ENCODE data around the gene HIRA.

DNA sequence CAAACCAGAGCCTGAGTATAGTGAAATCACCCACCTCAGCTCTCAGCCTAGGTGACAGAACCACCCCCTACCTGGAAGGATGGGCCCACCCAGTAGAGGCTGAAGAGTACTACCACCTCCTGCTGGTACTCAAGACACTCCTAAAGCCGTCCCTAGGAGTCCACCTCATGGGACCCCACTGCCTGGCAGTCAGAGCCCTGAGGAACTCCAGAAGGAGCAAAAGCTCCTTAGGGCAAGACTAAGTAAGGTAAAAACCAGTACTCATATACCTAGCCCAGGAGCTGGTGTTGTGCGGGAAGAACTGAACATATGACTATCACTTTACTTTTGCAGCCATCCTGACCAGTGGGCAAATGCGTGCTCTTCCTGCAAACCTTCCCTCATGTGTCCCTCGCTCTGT, 36.3 kb downstream of the HIRA start:
- TF ChIP-seq POLR2A (IDR thresholded peaks at IDR 0.05): no peak
- TF ChIP-seq, protein P1, sequence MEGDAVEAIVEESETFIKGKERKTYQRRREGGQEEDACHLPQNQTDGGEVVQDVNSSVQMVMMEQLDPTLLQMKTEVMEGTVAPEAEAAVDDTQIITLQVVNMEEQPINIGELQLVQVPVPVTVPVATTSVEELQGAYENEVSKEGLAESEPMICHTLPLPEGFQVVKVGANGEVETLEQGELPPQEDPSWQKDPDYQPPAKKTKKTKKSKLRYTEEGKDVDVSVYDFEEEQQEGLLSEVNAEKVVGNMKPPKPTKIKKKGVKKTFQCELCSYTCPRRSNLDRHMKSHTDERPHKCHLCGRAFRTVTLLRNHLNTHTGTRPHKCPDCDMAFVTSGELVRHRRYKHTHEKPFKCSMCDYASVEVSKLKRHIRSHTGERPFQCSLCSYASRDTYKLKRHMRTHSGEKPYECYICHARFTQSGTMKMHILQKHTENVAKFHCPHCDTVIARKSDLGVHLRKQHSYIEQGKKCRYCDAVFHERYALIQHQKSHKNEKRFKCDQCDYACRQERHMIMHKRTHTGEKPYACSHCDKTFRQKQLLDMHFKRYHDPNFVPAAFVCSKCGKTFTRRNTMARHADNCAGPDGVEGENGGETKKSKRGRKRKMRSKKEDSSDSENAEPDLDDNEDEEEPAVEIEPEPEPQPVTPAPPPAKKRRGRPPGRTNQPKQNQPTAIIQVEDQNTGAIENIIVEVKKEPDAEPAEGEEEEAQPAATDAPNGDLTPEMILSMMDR (IDR thresholded peaks at IDR 0.05): no peak

All from transverse colon (tissue), 3 donors.